Measurements from ENCODE around the gene HSP90B1. TPM values are rescaled to one million over a fixed set of nuclear protein-coding genes. Genes with fewer than 3 reads are reported as not detected.

The HSP90B1 gene
- 100 to 1,000 TPM; 279 to 304 TPM for total RNA-seq

- POLR2A ChIA-PET: interaction anchor here (0.6 to 4.8 kb wide), 23 partner anchors 10 to 1401 kb away, joined by 3 to 58 read pairs (median 4); partner anchors contain the start of genes EID3, HCFC2, NFYB and NT5DC3
- ATAC-seq (ENCODE audit: low read depth) (peak; percentile 84), DNase-seq (peak; percentile 97)
- H3K36me3 Mint-ChIP-seq: peaks cover 33% of the 10 kb centered on the region
- peak within 1 kb of the TSS; percentile 100 for H3K27ac Mint-ChIP-seq
- H3K4me3 Mint-ChIP-seq: peak within 1 kb of the TSS; percentile 93
- peaks cover 47% of the 10 kb centered on the region for H3K4me1 Mint-ChIP-seq
- H3K9me3 Mint-ChIP-seq: no peaks in the 10 kb centered on the region
- H3K27me3 Mint-ChIP-seq: no peaks in the 10 kb centered on the region
Measured at GRCh38 chr12:103930034-103930786, at the start of gene HSP90B1. HSP90B1 (plus strand) TSS chr12:103930410; CDS start chr12:103930516, 106 bp downstream.

DNA sequence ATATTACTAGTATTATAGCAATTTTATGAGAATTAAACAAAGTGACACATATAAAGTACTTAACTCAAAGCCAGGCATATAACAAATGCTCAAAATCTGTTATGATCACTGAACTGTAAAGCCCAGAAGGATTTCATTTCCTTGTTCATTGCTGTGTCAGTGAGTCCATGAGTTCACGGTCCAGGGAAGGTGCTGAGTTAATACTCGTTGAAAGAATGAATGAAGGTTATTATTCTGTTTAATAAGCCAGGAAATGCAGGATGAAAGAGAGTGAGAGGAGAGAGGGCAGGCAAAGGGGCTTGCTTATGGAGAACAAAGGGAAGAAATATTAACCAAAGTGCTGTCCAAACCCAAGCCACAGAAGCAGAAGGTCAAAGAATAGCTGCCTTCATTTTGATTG, 48.9 kb upstream of the HSP90B1 start:
- POLR2A ChIA-PET: no interaction called here
- Mint-ChIP-seq H3K27me3 (no peaks in the 10 kb centered on the region), H3K4me1 (peaks cover 31% of the 10 kb centered on the region), H3K36me3 (no peaks in the 10 kb centered on the region), H3K4me3 (no peak overlapping the region), H3K27ac (no peak overlapping the region), H3K9me3 (no peaks in the 10 kb centered on the region)
- no peak for DNase-seq
- no peak for ATAC-seq (ENCODE audit: low read depth)

GRCh38 chr12:103882861-103883596, 47.2 kb upstream of the HSP90B1 start:
- ATAC-seq (ENCODE audit: low read depth): no peak
- H3K36me3 Mint-ChIP-seq: no peaks in the 10 kb centered on the region
- H3K4me3 Mint-ChIP-seq: no peak overlapping the region
- POLR2A ChIA-PET: no interaction called here
- H3K27ac Mint-ChIP-seq: no peak overlapping the region
- no peaks in the 10 kb centered on the region for H3K9me3 Mint-ChIP-seq
- H3K27me3 Mint-ChIP-seq: no peaks in the 10 kb centered on the region
- peaks cover 29% of the 10 kb centered on the region for H3K4me1 Mint-ChIP-seq
- DNase-seq: no peak

DNA sequence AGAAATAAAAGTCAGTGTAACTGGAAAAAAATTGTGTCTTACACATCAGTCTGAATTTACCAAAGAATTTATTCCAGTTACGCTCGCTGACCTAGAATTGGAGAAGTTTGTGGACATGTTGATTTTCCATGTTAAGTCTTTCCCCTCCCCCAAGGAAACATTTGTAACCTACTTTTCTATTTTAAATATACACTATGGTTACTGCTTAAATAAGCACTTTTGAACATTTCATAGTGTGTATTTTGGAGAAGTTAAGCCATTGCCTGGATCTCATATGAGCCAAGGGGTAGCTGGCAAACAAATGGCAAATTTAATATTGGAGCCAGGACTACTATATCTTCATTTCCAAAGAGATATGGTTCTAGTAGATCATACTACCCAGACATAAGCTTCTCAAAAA, 46.3 kb upstream of the HSP90B1 start:
- H3K27me3 Mint-ChIP-seq: no peaks in the 10 kb centered on the region
- H3K27ac Mint-ChIP-seq: no peak overlapping the region
- H3K4me3 Mint-ChIP-seq: no peak overlapping the region
- no peaks in the 10 kb centered on the region for H3K36me3 Mint-ChIP-seq
- POLR2A ChIA-PET: interaction anchor here (0.8 to 1.1 kb wide), 2 partner anchors 45 to 46 kb away, joined by 3 to 4 read pairs; no protein-coding TSS in a partner anchor
- DNase-seq: no peak
- no peaks in the 10 kb centered on the region for H3K9me3 Mint-ChIP-seq
- no peak for ATAC-seq (ENCODE audit: low read depth)
- peaks cover 26% of the 10 kb centered on the region for H3K4me1 Mint-ChIP-seq

DNA sequence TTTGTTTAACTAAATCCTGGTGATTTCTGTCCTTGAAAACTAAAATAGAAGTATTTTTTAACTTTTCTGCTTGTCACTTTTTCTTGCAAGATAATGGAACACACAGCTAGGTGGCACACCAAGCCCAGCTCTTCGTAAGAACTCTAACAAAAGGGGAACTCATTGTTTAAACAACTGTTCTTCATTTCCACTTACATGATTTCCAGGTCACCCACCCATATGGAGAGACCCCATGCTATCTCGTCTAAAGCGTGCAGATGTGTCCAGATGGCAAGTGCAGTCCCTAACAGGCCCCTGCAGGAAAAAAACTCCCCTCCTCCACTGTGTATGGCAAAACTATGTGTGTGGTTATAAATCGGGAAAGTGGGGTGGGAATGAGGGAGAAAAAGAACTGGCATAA, 45.9 kb upstream of the HSP90B1 start:
- Mint-ChIP-seq H3K9me3 (no peaks in the 10 kb centered on the region), H3K27ac (peak overlapping the region; percentile 56)

GRCh38 chr12:103886195-103886797, 43.9 kb upstream of the HSP90B1 start:
- no peak for ATAC-seq (ENCODE audit: low read depth)
- H3K4me3 Mint-ChIP-seq: no peak overlapping the region
- H3K27me3 Mint-ChIP-seq: no peaks in the 10 kb centered on the region
- no peak overlapping the region for H3K27ac Mint-ChIP-seq
- POLR2A ChIA-PET: no interaction called here
- H3K9me3 Mint-ChIP-seq: no peaks in the 10 kb centered on the region
- no peak for DNase-seq
- no peaks in the 10 kb centered on the region for H3K36me3 Mint-ChIP-seq
- H3K4me1 Mint-ChIP-seq: peaks cover 11% of the 10 kb centered on the region

More for the DNA sequence above, 45.9 kb upstream of the HSP90B1 start:
- H3K4me1 Mint-ChIP-seq: peaks cover 23% of the 10 kb centered on the region
- ATAC-seq (ENCODE audit: low read depth) (no peak), DNase-seq (no peak)
- H3K4me3 Mint-ChIP-seq: no peak overlapping the region
- no peaks in the 10 kb centered on the region for H3K36me3 Mint-ChIP-seq
- no peaks in the 10 kb centered on the region for H3K27me3 Mint-ChIP-seq
- POLR2A ChIA-PET: interaction anchor here (0.8 to 1.1 kb wide), 2 partner anchors 44 to 45 kb away, joined by 3 to 4 read pairs; no protein-coding TSS in a partner anchor

GRCh38 chr12:103887738-103888137, 42.5 kb upstream of the HSP90B1 start:
- no peak overlapping the region for H3K4me3 Mint-ChIP-seq
- H3K9me3 Mint-ChIP-seq: no peaks in the 10 kb centered on the region
- DNase-seq: no peak
- POLR2A ChIA-PET: interaction anchor here (0.7 kb wide), 1 partner anchor 405 kb away, joined by 4 read pairs; no protein-coding TSS in a partner anchor
- H3K4me1 Mint-ChIP-seq: peaks cover 10% of the 10 kb centered on the region
- no peak overlapping the region for H3K27ac Mint-ChIP-seq
- H3K36me3 Mint-ChIP-seq: no peaks in the 10 kb centered on the region
- H3K27me3 Mint-ChIP-seq: no peaks in the 10 kb centered on the region
- no peak for ATAC-seq (ENCODE audit: low read depth)

DNA sequence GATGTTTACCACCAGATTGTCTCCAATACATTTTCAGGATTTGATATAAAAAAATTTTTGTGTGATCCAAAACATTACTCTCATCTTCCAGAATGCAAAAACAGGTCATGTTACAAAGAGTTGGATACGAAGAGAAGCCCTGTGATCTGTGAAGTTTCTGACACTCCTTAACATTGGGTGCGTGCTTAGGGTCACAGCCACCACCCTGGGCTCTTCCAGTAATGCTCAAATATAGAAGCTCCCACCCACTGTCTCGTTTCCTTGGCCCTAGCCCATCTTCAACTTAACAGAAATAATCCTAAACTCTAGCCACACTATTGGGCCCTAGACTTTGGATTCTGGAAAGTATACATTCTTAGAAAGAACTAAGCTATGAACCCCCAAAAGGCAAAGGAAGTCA, 32.9 kb upstream of the HSP90B1 start:
- ATAC-seq (ENCODE audit: low read depth): no peak
- POLR2A ChIA-PET: no interaction called here
- DNase-seq: no peak
- H3K27ac Mint-ChIP-seq: no peak overlapping the region
- H3K27me3 Mint-ChIP-seq: no peaks in the 10 kb centered on the region
- no peaks in the 10 kb centered on the region for H3K36me3 Mint-ChIP-seq
- no peaks in the 10 kb centered on the region for H3K9me3 Mint-ChIP-seq
- H3K4me3 Mint-ChIP-seq: no peak overlapping the region
- peaks cover 11% of the 10 kb centered on the region for H3K4me1 Mint-ChIP-seq

DNA sequence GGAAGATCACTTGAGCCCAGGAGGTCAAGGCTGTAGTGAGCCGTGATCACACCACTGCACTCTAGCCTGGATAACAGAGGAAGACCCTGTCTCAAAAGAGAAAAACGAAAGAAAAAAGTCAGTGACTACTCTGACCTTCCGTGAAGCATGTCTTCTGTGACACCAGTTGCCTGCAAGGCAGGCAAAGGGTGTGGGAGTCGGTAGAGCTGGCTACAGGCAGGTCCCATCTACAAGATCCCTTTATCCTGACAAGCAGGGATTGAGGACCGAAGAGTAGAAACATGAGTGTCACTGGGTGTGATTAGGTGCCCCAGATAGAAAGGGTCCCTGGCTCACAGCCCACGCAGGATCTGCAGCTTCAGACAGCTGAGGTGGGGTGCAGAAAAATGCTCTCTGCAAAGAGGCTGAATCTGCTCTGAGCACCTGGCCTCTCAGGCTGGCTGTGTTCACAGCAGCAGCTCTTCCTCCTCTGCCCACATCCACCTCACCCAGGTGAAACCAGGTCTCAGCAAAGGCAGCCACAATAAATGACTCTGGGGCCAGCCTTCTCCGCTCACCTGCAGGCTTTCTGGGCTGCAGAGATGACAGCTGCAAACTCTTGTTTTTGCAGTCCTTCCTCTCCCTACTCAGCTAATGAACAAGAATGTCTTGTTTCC, 28.6 kb upstream of the HSP90B1 start:
- H3K4me1 Mint-ChIP-seq: peaks cover 28% of the 10 kb centered on the region
- H3K27ac Mint-ChIP-seq: peak overlapping the region; percentile 74
- DNase-seq (peak; percentile 39), ATAC-seq (ENCODE audit: low read depth) (peak; percentile 82)
- H3K27me3 Mint-ChIP-seq: no peaks in the 10 kb centered on the region
- H3K9me3 Mint-ChIP-seq: peaks cover 5% of the 10 kb centered on the region
- POLR2A ChIA-PET: interaction anchor here (0.9 to 1.6 kb wide), 2 partner anchors 9 to 64 kb away, joined by 3 to 5 read pairs; partner anchors contain the start of gene TDG
- H3K36me3 Mint-ChIP-seq: peaks cover 8% of the 10 kb centered on the region
- peak overlapping the region; percentile 59 for H3K4me3 Mint-ChIP-seq

DNA sequence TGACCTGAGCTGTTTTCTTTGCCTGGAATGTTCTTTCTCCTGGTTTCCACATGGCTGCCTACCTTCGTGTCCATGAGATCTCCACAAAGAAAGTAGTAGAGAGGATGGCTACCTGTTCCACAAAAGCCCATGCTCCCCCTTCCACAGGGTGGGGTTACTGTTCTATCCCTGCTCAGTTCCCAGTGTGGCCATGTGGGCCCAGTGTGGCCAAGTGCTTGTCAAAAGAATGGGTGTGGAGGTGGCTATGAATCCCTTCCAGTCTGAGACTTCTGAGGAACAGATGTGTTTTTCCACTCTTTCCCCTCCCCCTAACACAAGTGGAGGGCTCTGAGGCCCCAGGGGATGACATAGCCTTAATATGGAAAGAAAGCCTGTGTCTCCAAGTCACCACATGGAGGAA, 26.2 kb upstream of the HSP90B1 start:
- Mint-ChIP-seq H3K4me3 (no peak overlapping the region), H3K36me3 (peaks cover 8% of the 10 kb centered on the region), H3K9me3 (peaks cover 5% of the 10 kb centered on the region), H3K27ac (no peak overlapping the region), H3K4me1 (peaks cover 35% of the 10 kb centered on the region), H3K27me3 (no peaks in the 10 kb centered on the region)
- POLR2A ChIA-PET: interaction anchor here (1.3 kb wide), 1 partner anchor 11 kb away, joined by 3 read pairs; no protein-coding TSS in a partner anchor
- no peak for ATAC-seq (ENCODE audit: low read depth)
- DNase-seq: no peak

DNA sequence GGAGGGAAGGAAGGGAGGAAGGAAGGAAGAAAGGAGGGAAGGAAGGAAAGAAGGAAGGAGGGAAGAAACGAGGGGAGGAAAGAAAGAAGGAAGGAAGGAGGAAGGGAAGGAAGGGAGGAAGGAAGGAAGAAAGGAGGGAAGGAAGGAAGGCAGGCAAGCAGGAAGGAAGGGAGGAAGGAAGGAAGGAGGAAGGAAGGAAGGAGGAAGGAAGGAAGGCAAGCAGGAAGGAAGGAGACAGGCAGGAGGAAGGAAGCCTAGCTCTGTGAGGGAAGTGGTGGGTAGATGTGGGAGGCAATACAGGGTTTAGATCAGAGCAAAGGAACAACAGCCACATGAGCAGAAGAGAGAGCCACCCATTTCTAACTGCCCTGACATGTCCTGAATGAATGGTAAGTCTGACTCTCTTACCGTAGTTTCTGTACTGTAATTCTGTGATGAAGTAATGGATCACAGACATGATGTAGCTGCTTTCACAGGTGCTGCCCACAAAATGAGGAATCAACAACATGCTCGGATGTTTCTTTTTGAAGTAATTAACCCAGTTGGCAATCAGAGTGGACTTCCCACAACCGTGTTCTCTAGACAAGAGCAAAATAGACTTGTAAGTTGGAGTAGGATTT, 24.4 kb upstream of the HSP90B1 start:
- Mint-ChIP-seq H3K9me3 (peaks cover 5% of the 10 kb centered on the region), H3K4me3 (no peak overlapping the region), H3K27me3 (no peaks in the 10 kb centered on the region), H3K4me1 (peaks cover 35% of the 10 kb centered on the region), H3K36me3 (peaks cover 8% of the 10 kb centered on the region), H3K27ac (peak overlapping the region; percentile 84)
- ATAC-seq (ENCODE audit: low read depth) (peak; percentile 18), DNase-seq (no peak)
- POLR2A ChIA-PET: interaction anchor here (0.7 kb wide), 1 partner anchor 22 kb away, joined by 7 read pairs; no protein-coding TSS in a partner anchor

GRCh38 chr12:103908246-103908541, 22.0 kb upstream of the HSP90B1 start:
- H3K9me3 Mint-ChIP-seq: peaks cover 5% of the 10 kb centered on the region
- H3K4me1 Mint-ChIP-seq: peaks cover 20% of the 10 kb centered on the region
- no peak for ATAC-seq (ENCODE audit: low read depth)
- no peak overlapping the region for H3K4me3 Mint-ChIP-seq
- H3K27ac Mint-ChIP-seq: no peak overlapping the region
- no peak for DNase-seq
- H3K36me3 Mint-ChIP-seq: peaks cover 8% of the 10 kb centered on the region
- POLR2A ChIA-PET: interaction anchor here (0.9 kb wide), 1 partner anchor 17 kb away, joined by 3 read pairs; no protein-coding TSS in a partner anchor
- no peaks in the 10 kb centered on the region for H3K27me3 Mint-ChIP-seq
